Stimulated activated naive CD8-positive, alpha-beta T cell treated with anti-CD3 and anti-CD28 coated beads, Interleukin-15, amount 100 ng/mL, for 72 hours (primary cell): ENCODE data around the gene FANCI.
"Not testable (repeated sequence)": the region's sequence is repeated elsewhere in the genome, so short reads cannot be mapped to it uniquely, and the experiment has no call there.

Experiments used
- ATAC-seq: fragments of 150-1000 bp; cut with Tn5 transposase; 2 replicates; pipeline ENCODE4 v1.10.0; 2021; ENCODE audit warnings: mild to moderate bottlenecking, moderate library complexity
- DNase-seq, 2 donors: peaks; one replicate each; pipeline ENCODE4 v3.0.0; 2021 to 2022
- H3K27ac Mint-ChIP-seq, 2 donors: one replicate each; pipeline ENCODE4 v1.8.0; 2022; ENCODE audit warnings: mild to moderate bottlenecking in 2 of 2, mixed read lengths in 2 of 2, moderate library complexity in 2 of 2
- H3K27me3 Mint-ChIP-seq: one replicate; pipeline ENCODE4 v1.8.0; 2022; ENCODE audit warnings: mixed read lengths
- H3K4me1 Mint-ChIP-seq: one replicate; pipeline ENCODE4 v1.8.0; 2022; ENCODE audit warnings: mild to moderate bottlenecking, mixed read lengths
- H3K4me3 Mint-ChIP-seq, 2 donors: one replicate each; pipeline ENCODE4 v1.8.0; 2022; ENCODE audit warnings: mild to moderate bottlenecking in 2 of 2, mixed read lengths in 2 of 2, moderate library complexity in 1 of 2
- H3K9me3 Mint-ChIP-seq, 2 donors: one replicate each; pipeline ENCODE4 v1.8.0; 2022; ENCODE audit warnings: mixed read lengths in 2 of 2

The FANCI gene

GRCh38 chr15:89209057-89209456, 34.7 kb upstream of the FANCI start:
- H3K27me3 Mint-ChIP-seq, result peaks cover 11% of the 10 kb centered on the region

GRCh38 chr15:89211678-89212170, 32.1 kb upstream of the FANCI start:
- H3K4me1 Mint-ChIP-seq, result peaks cover 13% of the 10 kb centered on the region
- H3K9me3 Mint-ChIP-seq, result no peaks in the 10 kb centered on the region
- peaks cover 11% of the 10 kb centered on the region for H3K27me3 Mint-ChIP-seq
- ATAC-seq (no peak), DNase-seq (no peak)
- H3K4me3 Mint-ChIP-seq, result no peak overlapping the region
- H3K27ac Mint-ChIP-seq, result no peak overlapping the region

More at GRCh38 chr15:89209057-89209456, 34.7 kb upstream of the FANCI start:
- ATAC-seq, result no peak
- Mint-ChIP-seq H3K9me3 (no peaks in the 10 kb centered on the region), H3K4me1 (peaks cover 39% of the 10 kb centered on the region), H3K27ac (peak overlapping the region in 1 of 2 donors; percentile 5), H3K4me3 (no peak overlapping the region)
- no peak for DNase-seq

GRCh38 chr15:89215627-89216026, 28.2 kb upstream of the FANCI start:
- H3K9me3 Mint-ChIP-seq, result no peaks in the 10 kb centered on the region
- peaks cover 14% of the 10 kb centered on the region for H3K27me3 Mint-ChIP-seq
- H3K4me1 Mint-ChIP-seq, result no peaks in the 10 kb centered on the region
- peak; percentile 50 for ATAC-seq
- H3K4me3 Mint-ChIP-seq, result no peak overlapping the region
- peak overlapping the region in 1 of 2 donors; percentile 61 for H3K27ac Mint-ChIP-seq
- no peak for DNase-seq

GRCh38 chr15:89217031-89217430, 26.7 kb upstream of the FANCI start:
- H3K27ac Mint-ChIP-seq, result no peak overlapping the region
- H3K9me3 Mint-ChIP-seq, result no peaks in the 10 kb centered on the region
- H3K4me3 Mint-ChIP-seq, result no peak overlapping the region
- DNase-seq (no peak), ATAC-seq (no peak)
- H3K4me1 Mint-ChIP-seq, result peaks cover 6% of the 10 kb centered on the region
- H3K27me3 Mint-ChIP-seq, result peaks cover 14% of the 10 kb centered on the region

- no peak overlapping the region for H3K27ac Mint-ChIP-seq
- no peaks in the 10 kb centered on the region for H3K9me3 Mint-ChIP-seq
- H3K4me1 Mint-ChIP-seq, result peaks cover 6% of the 10 kb centered on the region
- no peak overlapping the region for H3K4me3 Mint-ChIP-seq
- no peak for ATAC-seq
- DNase-seq, result no peak
- peaks cover 14% of the 10 kb centered on the region for H3K27me3 Mint-ChIP-seq
Observed at GRCh38 chr15:89217686-89218376, 25.9 kb upstream of the FANCI start.

GRCh38 chr15:89218531-89218930, 25.2 kb upstream of the FANCI start:
- no peak for DNase-seq
- no peaks in the 10 kb centered on the region for H3K9me3 Mint-ChIP-seq

GRCh38 chr15:89221543-89221942, 22.2 kb upstream of the FANCI start, which contains the start of gene RLBP1:
RLBP1 (minus strand) TSS chr15:89221579; CDS start chr15:89218975, 2,604 bp downstream.
- no peak for ATAC-seq
- H3K4me3 Mint-ChIP-seq, result no peak within 1 kb of the TSS
- no peak for DNase-seq
- no peaks in the 10 kb centered on the region for H3K9me3 Mint-ChIP-seq
- H3K27me3 Mint-ChIP-seq, result peaks cover 14% of the 10 kb centered on the region
- peak within 1 kb of the TSS in 1 of 2 donors; percentile 19 for H3K27ac Mint-ChIP-seq
- peaks cover 6% of the 10 kb centered on the region for H3K4me1 Mint-ChIP-seq

More at GRCh38 chr15:89218531-89218930, 25.2 kb upstream of the FANCI start:
- Mint-ChIP-seq H3K27ac (peak overlapping the region; percentile 37 to 38), H3K4me3 (no peak overlapping the region), H3K27me3 (peaks cover 14% of the 10 kb centered on the region), H3K4me1 (peaks cover 6% of the 10 kb centered on the region)
- ATAC-seq, result no peak

- ATAC-seq, result no peak
- Mint-ChIP-seq H3K27me3 (peaks cover 11% of the 10 kb centered on the region), H3K4me3 (no peak overlapping the region), H3K27ac (no peak overlapping the region), H3K4me1 (peaks cover 6% of the 10 kb centered on the region), H3K9me3 (no peaks in the 10 kb centered on the region)
- DNase-seq, result no peak
Observed at GRCh38 chr15:89225588-89225987, 18.2 kb upstream of the FANCI start.

- ATAC-seq (no peak), DNase-seq (no peak)
- no peaks in the 10 kb centered on the region for H3K9me3 Mint-ChIP-seq
- peaks cover 15% of the 10 kb centered on the region for H3K27me3 Mint-ChIP-seq
- H3K27ac Mint-ChIP-seq, result no peak overlapping the region
- no peak overlapping the region for H3K4me3 Mint-ChIP-seq
- peaks cover 4% of the 10 kb centered on the region for H3K4me1 Mint-ChIP-seq
Observed at GRCh38 chr15:89226359-89227221, 17.2 kb upstream of the FANCI start.

- H3K9me3 Mint-ChIP-seq, result no peaks in the 10 kb centered on the region
- no peak for DNase-seq
- no peaks in the 10 kb centered on the region for H3K4me1 Mint-ChIP-seq
- no peak overlapping the region for H3K4me3 Mint-ChIP-seq
- H3K27ac Mint-ChIP-seq, result no peak overlapping the region
- peaks cover 15% of the 10 kb centered on the region for H3K27me3 Mint-ChIP-seq
- no peak for ATAC-seq
Observed at GRCh38 chr15:89227425-89227824, 16.4 kb upstream of the FANCI start.

GRCh38 chr15:89230277-89230676, 13.5 kb upstream of the FANCI start:
- Mint-ChIP-seq H3K27me3 (peaks cover 27% of the 10 kb centered on the region), H3K4me1 (no peaks in the 10 kb centered on the region), H3K9me3 (no peaks in the 10 kb centered on the region), H3K4me3 (no peak overlapping the region), H3K27ac (no peak overlapping the region)
- DNase-seq (no peak), ATAC-seq (no peak)

- no peak for DNase-seq
- no peaks in the 10 kb centered on the region for H3K9me3 Mint-ChIP-seq
- H3K27me3 Mint-ChIP-seq, result peaks cover 35% of the 10 kb centered on the region
- H3K4me1 Mint-ChIP-seq, result no peaks in the 10 kb centered on the region
- ATAC-seq, result no peak
- no peak overlapping the region for H3K27ac Mint-ChIP-seq
- no peak overlapping the region for H3K4me3 Mint-ChIP-seq
Observed at GRCh38 chr15:89231832-89232231, 11.9 kb upstream of the FANCI start.

GRCh38 chr15:89239883-89240810, 3.6 kb upstream of the FANCI start:
- Mint-ChIP-seq H3K4me1 (peaks cover 19% of the 10 kb centered on the region), H3K27me3 (peaks cover 16% of the 10 kb centered on the region)
- not testable (repeated sequence) for H3K4me3 Mint-ChIP-seq, DNase-seq, ATAC-seq, H3K27ac Mint-ChIP-seq, H3K9me3 Mint-ChIP-seq

GRCh38 chr15:89243046-89243690, 611 bp upstream of the FANCI start:
- ATAC-seq (no peak), DNase-seq (peak in 1 of 2 donors; percentile 3)
- peaks cover 7% of the 10 kb centered on the region for H3K27me3 Mint-ChIP-seq
- peak overlapping the region; percentile 88 to 97 for H3K4me3 Mint-ChIP-seq
- H3K27ac Mint-ChIP-seq, result peak overlapping the region; percentile 95 to 96
- H3K9me3 Mint-ChIP-seq, result no peaks in the 10 kb centered on the region
- H3K4me1 Mint-ChIP-seq, result peaks cover 43% of the 10 kb centered on the region

GRCh38 chr15:89244574-89244903, 760 bp downstream of the FANCI start:
- DNase-seq (no peak), ATAC-seq (no peak)
- no peaks in the 10 kb centered on the region for H3K9me3 Mint-ChIP-seq
- H3K4me1 Mint-ChIP-seq, result peaks cover 43% of the 10 kb centered on the region
- H3K4me3 Mint-ChIP-seq, result peak overlapping the region; percentile 88 to 97
- peaks cover 7% of the 10 kb centered on the region for H3K27me3 Mint-ChIP-seq
- H3K27ac Mint-ChIP-seq, result peak overlapping the region; percentile 95 to 96
